Measurements from ENCODE around the gene IDE.
A peak's percentile ranks its signal among the peaks of the same experiment; 100 is the strongest.

The IDE gene

DNA sequence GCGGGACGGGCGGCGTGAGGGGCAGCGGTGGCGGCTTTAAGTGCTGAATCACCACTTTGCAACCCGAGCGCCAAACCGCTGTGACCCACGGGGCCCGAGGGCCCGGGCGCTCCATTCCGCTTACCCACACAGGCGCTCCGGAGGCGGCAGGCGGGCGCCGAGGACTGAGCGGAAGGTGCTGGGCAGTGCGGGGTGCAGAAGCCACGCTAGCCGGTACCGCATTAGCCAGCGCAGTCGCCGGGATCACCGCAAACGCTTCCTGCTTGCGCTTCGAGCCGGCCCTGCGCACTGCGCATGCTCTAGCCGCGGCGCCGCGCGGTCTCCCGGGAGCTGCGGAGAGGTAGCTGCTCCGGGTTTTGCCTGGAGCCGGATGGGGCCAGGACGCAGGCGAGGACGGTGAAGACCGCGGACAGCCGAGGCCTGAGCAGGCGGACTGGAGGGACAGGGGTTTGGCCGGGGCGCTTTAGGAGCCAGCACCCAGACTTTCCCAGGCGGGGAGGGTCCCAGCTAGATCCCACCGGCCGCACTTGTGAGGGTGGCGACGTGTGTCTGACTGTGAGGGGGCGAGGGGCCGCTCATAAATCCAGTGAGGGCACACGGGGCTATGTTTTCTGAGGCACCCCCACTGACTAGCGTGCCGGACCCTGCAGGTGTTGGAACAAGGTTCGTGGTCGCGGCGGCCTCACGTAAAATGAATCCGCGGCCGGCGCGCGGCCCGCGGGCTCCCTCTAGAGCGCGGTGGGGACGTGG is at the start of gene IDE:
TSS of gene IDE (minus strand) at position 296 of the 750 bp plus-strand sequence. CDS start at position 222, 74 bp downstream.
- TF ChIP-seq CTCF (IDR thresholded peaks at IDR 0.05; ENCODE audit: control insufficient read depth, insufficient read depth, low read depth, low read length, missing control alignments) = peak; percentile 94
- peak within 1 kb of the TSS; percentile 100 for H3K4me3 ChIP-seq (ENCODE audit: control insufficient read depth, low read depth, low read length)
- no peak for DNase-seq (ENCODE audit: low read depth)

- no peak for TF ChIP-seq CTCF (IDR thresholded peaks at IDR 0.05; ENCODE audit: control insufficient read depth, insufficient read depth, low read depth, low read length, missing control alignments)
- no peak overlapping the region for H3K4me3 ChIP-seq (ENCODE audit: control insufficient read depth, low read depth, low read length)
Measured at GRCh38 chr10:92619368-92619767, 45.5 kb upstream of the IDE start.

GRCh38 chr10:92615515-92615914 is 41.6 kb upstream of the IDE start:
- no peak overlapping the region for H3K4me3 ChIP-seq (ENCODE audit: control insufficient read depth, low read depth, low read length)
- TF ChIP-seq CTCF (IDR thresholded peaks at IDR 0.05; ENCODE audit: control insufficient read depth, insufficient read depth, low read depth, low read length, missing control alignments) = no peak
- no peak for DNase-seq (ENCODE audit: low read depth)

More at GRCh38 chr10:92619368-92619767, 45.5 kb upstream of the IDE start:
- no peak for DNase-seq (ENCODE audit: low read depth)

GRCh38 chr10:92604841-92605240 is 30.9 kb upstream of the IDE start:
- no peak for TF ChIP-seq CTCF (IDR thresholded peaks at IDR 0.05; ENCODE audit: control insufficient read depth, insufficient read depth, low read depth, low read length, missing control alignments)

GRCh38 chr10:92598321-92598720 is 24.4 kb upstream of the IDE start:
- no peak overlapping the region for H3K4me3 ChIP-seq (ENCODE audit: control insufficient read depth, low read depth, low read length)
- no peak for TF ChIP-seq CTCF (IDR thresholded peaks at IDR 0.05; ENCODE audit: control insufficient read depth, insufficient read depth, low read depth, low read length, missing control alignments)
- no peak for DNase-seq (ENCODE audit: low read depth)

More at GRCh38 chr10:92604841-92605240, 30.9 kb upstream of the IDE start:
- H3K4me3 ChIP-seq (ENCODE audit: control insufficient read depth, low read depth, low read length) = no peak overlapping the region
- no peak for DNase-seq (ENCODE audit: low read depth)

DNA sequence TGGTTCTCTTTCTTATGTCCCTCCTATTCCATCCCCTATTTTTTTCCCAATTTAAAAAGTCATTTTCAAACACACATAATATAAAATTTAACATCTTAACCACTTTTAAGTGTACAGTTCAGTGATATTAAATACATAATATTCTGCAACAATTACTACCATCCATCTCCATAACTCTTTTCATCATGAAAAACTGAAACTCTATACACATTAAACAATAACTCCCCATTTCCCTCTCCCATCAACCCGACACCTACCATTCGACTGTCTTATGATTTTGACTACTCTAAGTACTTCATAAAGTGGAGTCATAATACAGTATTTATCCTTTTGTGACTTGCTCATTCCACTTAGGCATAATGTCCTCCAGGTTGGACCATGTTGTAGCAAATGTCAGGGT is 21.6 kb upstream of the IDE start:
- no peak for TF ChIP-seq CTCF (IDR thresholded peaks at IDR 0.05; ENCODE audit: control insufficient read depth, insufficient read depth, low read depth, low read length, missing control alignments)
- H3K4me3 ChIP-seq (ENCODE audit: control insufficient read depth, low read depth, low read length) = no peak overlapping the region

More for the DNA sequence above, 21.6 kb upstream of the IDE start:
- no peak for DNase-seq (ENCODE audit: low read depth)
